Neural progenitor cell (in vitro differentiated cells): Measurements from ENCODE around the gene REG4. TPM values are rescaled to one million over a fixed set of nuclear protein-coding genes. Genes with fewer than 3 reads are reported as not detected.

Experiments used
- DNase-seq: peaks from one replicate; pipeline ENCODE4 v3.0.0-alpha.2; 2016; ENCODE audit warnings: low spot score
- H2AFZ ChIP-seq: fragments of 200-600 bp; sonication (generic); replicated peaks from 2 replicates; pipeline ENCODE4 v1.6.1; 2016; ENCODE audit warnings: antibody characterized with exemption
- H3F3A ChIP-seq: fragments of 200-600 bp; sonication (generic); 2 replicates; pipeline ENCODE4 v1.6.1; 2016; ENCODE audit warnings: antibody characterized with exemption, low read depth
- H3K27ac ChIP-seq: fragments of 200-600 bp; sonication (generic); 2 replicates; pipeline ENCODE4 v1.5.1; 2016; ENCODE audit warnings: mild to moderate bottlenecking
- H3K27me3 ChIP-seq: fragments of 200-600 bp; sonication (generic); 2 replicates; pipeline ENCODE4 v1.6.1; 2016; ENCODE audit warnings: mild to moderate bottlenecking, moderate library complexity
- H3K36me3 ChIP-seq: fragments of 200-600 bp; sonication (generic); 2 replicates; pipeline ENCODE4 v1.5.1; 2016
- H3K4me1 ChIP-seq: fragments of 200-600 bp; sonication (generic); 2 replicates; pipeline ENCODE4 v1.6.1; 2016; ENCODE audit warnings: mixed run types
- H3K4me2 ChIP-seq: fragments of 200-600 bp; sonication (generic); 2 replicates; pipeline ENCODE4 v1.6.1; 2016
- H3K4me3 ChIP-seq: fragments of 200-600 bp; sonication (generic); 2 replicates; pipeline ENCODE4 v1.5.1; 2016
- H3K79me2 ChIP-seq: fragments of 200-600 bp; sonication (generic); 2 replicates; pipeline ENCODE4 v1.6.1; 2016; ENCODE audit warnings: low read depth
- H3K9ac ChIP-seq: fragments of 200-600 bp; sonication (generic); 2 replicates; pipeline ENCODE4 v1.6.1; 2016
- H3K9me3 ChIP-seq: fragments of 200-600 bp; sonication (generic); 2 replicates; pipeline ENCODE4 v1.5.1; 2016; ENCODE audit warnings: low read depth
- H4K20me1 ChIP-seq: fragments of 200-600 bp; sonication (generic); 2 replicates; pipeline ENCODE4 v1.6.1; 2016; ENCODE audit warnings: low read depth
- H3K27ac Mint-ChIP-seq: 3 replicates; pipeline ENCODE4 v1.8.0; 2021; ENCODE audit warnings: mixed read lengths
- H3K27me3 Mint-ChIP-seq: 2 replicates; pipeline ENCODE4 v1.8.0; 2022; ENCODE audit warnings: low read depth, mild to moderate bottlenecking, inconsistent platforms, moderate library complexity, mixed read lengths; ENCODE audit not compliant: insufficient read depth
- H3K36me3 Mint-ChIP-seq: 3 replicates; pipeline ENCODE4 v1.8.0; 2021; ENCODE audit warnings: mixed read lengths
- H3K4me1 Mint-ChIP-seq: 3 replicates; pipeline ENCODE4 v1.8.0; 2021; ENCODE audit warnings: mixed read lengths
- H3K4me3 Mint-ChIP-seq: 3 replicates; pipeline ENCODE4 v1.8.0; 2021; ENCODE audit warnings: mild to moderate bottlenecking, moderate library complexity, mixed read lengths
- H3K9me3 Mint-ChIP-seq: 3 replicates; pipeline ENCODE4 v1.8.0; 2020; ENCODE audit warnings: mixed read lengths
- CTCF ChIP-seq: fragments of 200-600 bp; sonication (generic); IDR thresholded peaks from 2 replicates; pipeline ENCODE4 v1.5.1; 2017; ENCODE audit warnings: antibody characterized with exemption, mild to moderate bottlenecking
- EZH2 ChIP-seq: fragments of 200-600 bp; sonication (generic); IDR thresholded peaks from 2 replicates; pipeline ENCODE4 v1.6.1; 2017; ENCODE audit warnings: antibody characterized with exemption, mild to moderate bottlenecking, moderate library complexity
- EZH2phosphoT487 ChIP-seq: fragments of 200-600 bp; sonication (generic); IDR thresholded peaks from 2 replicates; pipeline ENCODE4 v1.6.1; 2017; ENCODE audit warnings: antibody characterized with exemption
- total RNA-seq: library from RNA; depleted of rRNA; stranded (reverse); fragments of >200 nt; gene quantifications from 2 replicates; pipeline ENCODE4 v1.2.3, GENCODE V29; 2015; ENCODE audit warnings: low replicate concordance

Gene REG4
- total RNA-seq, 1 donor from 2014 or later: not detected

- Histone ChIP-seq H3K79me2 (no peaks in the 10 kb centered on the region), H3K4me1 (no peaks in the 10 kb centered on the region), H3K36me3 (no peaks in the 10 kb centered on the region), H3F3A (no peaks in the 10 kb centered on the region), H3K9ac (no peak overlapping the region), H3K27me3 (no peaks in the 10 kb centered on the region), H2AFZ (no peak overlapping the region), H3K4me2 (no peak overlapping the region), H3K27ac (no peak overlapping the region), H3K4me3 (no peak overlapping the region), H3K9me3 (no peaks in the 10 kb centered on the region), H4K20me1 (no peaks in the 10 kb centered on the region)
- DNase-seq: no peak
- H3K27ac Mint-ChIP-seq: no peak overlapping the region
- peaks cover 22% of the 10 kb centered on the region for H3K4me1 Mint-ChIP-seq
- no peaks in the 10 kb centered on the region for H3K36me3 Mint-ChIP-seq
- H3K9me3 Mint-ChIP-seq: no peaks in the 10 kb centered on the region
- peaks cover 8% of the 10 kb centered on the region for H3K27me3 Mint-ChIP-seq
- TF ChIP-seq EZH2phosphoT487 (no peak), EZH2 (no peak), CTCF (no peak)
- no peak overlapping the region for H3K4me3 Mint-ChIP-seq
Measured at GRCh38 chr1:119799599-119800177, 11.6 kb downstream of the REG4 start.

- no peak overlapping the region for H3K27ac Mint-ChIP-seq
- TF ChIP-seq CTCF: no peak
- TF ChIP-seq EZH2phosphoT487: no peak
- no peak for TF ChIP-seq EZH2
- Histone ChIP-seq H3K4me1 (no peaks in the 10 kb centered on the region), H2AFZ (no peak overlapping the region), H3K4me3 (no peak overlapping the region), H3K9ac (no peak overlapping the region), H3K4me2 (no peak overlapping the region), H3K27me3 (no peaks in the 10 kb centered on the region), H3K9me3 (no peaks in the 10 kb centered on the region), H3K36me3 (no peaks in the 10 kb centered on the region), H3K79me2 (no peaks in the 10 kb centered on the region), H3F3A (no peaks in the 10 kb centered on the region), H3K27ac (no peak overlapping the region), H4K20me1 (no peaks in the 10 kb centered on the region)
- no peaks in the 10 kb centered on the region for H3K9me3 Mint-ChIP-seq
- H3K27me3 Mint-ChIP-seq: peaks cover 8% of the 10 kb centered on the region
- no peak for DNase-seq
- H3K4me1 Mint-ChIP-seq: peaks cover 22% of the 10 kb centered on the region
- H3K4me3 Mint-ChIP-seq: no peak overlapping the region
- H3K36me3 Mint-ChIP-seq: no peaks in the 10 kb centered on the region
Measured at GRCh38 chr1:119799003-119799402, 12.3 kb downstream of the REG4 start.

- H3K27ac Mint-ChIP-seq: no peak overlapping the region
- Histone ChIP-seq H3K9ac (no peak overlapping the region), H3K4me2 (no peak overlapping the region), H3K27ac (no peak overlapping the region), H4K20me1 (no peaks in the 10 kb centered on the region), H3K27me3 (no peaks in the 10 kb centered on the region), H3K36me3 (no peaks in the 10 kb centered on the region), H2AFZ (no peak overlapping the region), H3K4me3 (no peak overlapping the region), H3K9me3 (no peaks in the 10 kb centered on the region), H3K79me2 (no peaks in the 10 kb centered on the region), H3K4me1 (no peaks in the 10 kb centered on the region), H3F3A (no peaks in the 10 kb centered on the region)
- H3K4me1 Mint-ChIP-seq: peaks cover 19% of the 10 kb centered on the region
- no peak overlapping the region for H3K4me3 Mint-ChIP-seq
- H3K36me3 Mint-ChIP-seq: no peaks in the 10 kb centered on the region
- H3K27me3 Mint-ChIP-seq: peaks cover 10% of the 10 kb centered on the region
- H3K9me3 Mint-ChIP-seq: no peaks in the 10 kb centered on the region
- no peak for TF ChIP-seq EZH2phosphoT487
- TF ChIP-seq EZH2: no peak
- TF ChIP-seq CTCF: no peak
- no peak for DNase-seq
Measured at GRCh38 chr1:119797606-119798005, 13.7 kb downstream of the REG4 start.
